HPDE6-E6E7 (cell line): Measurements from ENCODE around the gene ERVK3-1.

ENCODE experiments used
- DNase-seq: peaks from one replicate; pipeline ENCODE4 v3.0.0; 2011; ENCODE audit warnings: missing footprints; ENCODE audit errors: extremely low spot score

The ERVK3-1 gene

GRCh38 chr19:58364146-58364545, 59.0 kb downstream of the ERVK3-1 start:
- DNase-seq = no peak
